Measurements from ENCODE around the gene PSMB3.
"Not testable (repeated sequence)": the region's sequence is repeated elsewhere in the genome, so short reads cannot be mapped to it uniquely, and the experiment has no call there.

The PSMB3 gene

DNA sequence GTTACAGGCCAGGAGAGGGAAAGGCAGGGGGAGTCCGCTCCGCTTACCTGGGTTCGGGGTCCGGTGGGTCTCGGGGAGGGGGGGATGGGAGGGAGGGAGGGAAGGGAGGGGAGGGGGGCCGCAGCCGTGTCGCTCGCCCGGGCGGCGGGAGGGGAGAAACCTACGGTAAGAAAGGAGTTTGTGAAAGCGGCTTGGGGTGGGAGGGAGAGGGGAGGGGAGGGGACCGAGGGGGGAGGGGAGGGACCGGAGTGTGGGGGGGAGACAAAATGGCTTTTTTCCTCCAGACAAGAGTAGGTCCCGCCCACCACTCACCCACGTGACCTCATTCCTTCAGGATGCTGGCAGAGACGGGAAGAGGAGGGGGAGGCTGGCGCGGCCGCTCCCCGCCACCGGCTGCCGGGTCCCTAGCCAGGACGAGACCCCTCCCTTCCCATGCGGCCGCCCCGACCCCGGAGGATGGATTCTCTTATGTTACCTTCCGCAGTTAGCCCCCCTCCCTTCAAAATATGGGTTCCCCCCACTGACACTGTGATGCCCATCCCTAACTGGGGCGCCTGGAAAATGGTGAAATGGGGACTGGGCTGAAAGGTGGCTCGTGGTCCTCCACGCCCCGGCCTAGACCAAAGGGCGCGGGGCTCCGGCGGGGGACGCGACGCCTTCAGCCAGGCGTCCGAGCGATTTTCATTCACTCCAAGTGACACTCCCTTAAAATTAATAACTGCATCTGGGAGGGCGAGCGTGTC lies 4.2 kb upstream of the PSMB3 start, which contains the start of gene PCGF2:
TSS of gene PCGF2 (minus strand) at position 188 of the 743 bp plus-strand sequence. CDS start 7,934 bp downstream, outside the sequence.
- no peak for DNase-seq (ENCODE audit: low read depth in 1 of 2, low spot score in 1 of 2)

GRCh38 chr17:38748892-38749222 lies 3.7 kb upstream of the PSMB3 start:
- DNase-seq (ENCODE audit: low read depth in 1 of 2, low spot score in 1 of 2): no peak

GRCh38 chr17:38749223-38750043 lies 3.1 kb upstream of the PSMB3 start:
- DNase-seq (ENCODE audit: low read depth in 1 of 2, low spot score in 1 of 2): no peak

DNA sequence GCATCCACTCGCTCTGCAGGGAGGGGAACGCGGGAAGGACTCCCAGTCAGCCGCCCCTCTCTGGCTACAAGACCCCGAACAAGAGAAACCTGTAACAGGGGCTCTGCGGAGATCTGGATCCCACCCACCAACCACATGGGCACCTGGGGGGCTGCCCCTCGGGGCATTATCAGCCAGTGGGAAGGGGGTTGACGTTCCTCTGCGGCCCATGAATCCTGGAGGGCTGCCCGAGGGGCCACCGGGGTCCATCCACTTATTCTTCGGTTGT lies 2.6 kb upstream of the PSMB3 start:
- DNase-seq (ENCODE audit: low read depth in 1 of 2, low spot score in 1 of 2): no peak

DNA sequence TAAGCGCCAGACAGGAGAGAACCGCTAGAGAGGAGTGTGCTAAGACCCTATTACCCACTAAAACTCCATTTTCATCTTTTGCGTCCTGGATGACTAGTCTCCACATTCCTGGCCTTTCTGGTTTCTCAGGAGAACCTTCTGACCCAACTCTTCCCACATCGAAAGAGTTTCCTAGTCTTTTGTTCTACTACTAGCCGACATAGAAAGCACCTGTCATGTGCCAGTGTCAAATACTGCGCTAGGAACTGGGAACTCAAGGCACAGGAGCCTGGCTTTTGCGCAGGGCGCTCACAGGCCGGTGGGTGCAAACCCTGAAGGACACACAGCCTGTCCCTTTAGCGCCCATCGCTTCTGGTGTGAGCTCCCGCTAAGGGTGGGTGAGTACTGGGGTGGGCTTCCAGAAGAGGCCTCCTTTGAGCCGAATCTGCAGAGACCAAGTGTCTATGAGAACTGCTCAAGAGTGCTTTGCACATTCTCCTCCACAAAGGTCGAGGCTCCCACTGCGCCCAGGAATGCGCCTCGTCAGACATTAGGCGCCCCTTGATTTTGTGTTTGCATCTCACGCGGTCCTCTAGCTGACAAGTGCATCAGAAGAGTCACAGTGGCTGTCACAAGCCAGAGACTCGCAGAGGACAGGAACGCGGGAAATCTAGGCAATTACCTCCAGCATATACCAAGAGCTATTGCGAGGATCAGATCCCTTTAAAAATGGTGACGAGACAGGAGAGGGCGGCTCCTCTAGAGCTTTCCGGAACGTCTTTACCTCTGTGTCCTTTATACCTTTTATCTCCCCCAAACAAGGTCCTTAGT lies 2.0 kb upstream of the PSMB3 start:
- no peak for DNase-seq (ENCODE audit: low read depth in 1 of 2, low spot score in 1 of 2)

- DNase-seq (ENCODE audit: low read depth in 1 of 2, low spot score in 1 of 2): no peak
Observed at GRCh38 chr17:38751144-38751807, 1.3 kb upstream of the PSMB3 start.

DNA sequence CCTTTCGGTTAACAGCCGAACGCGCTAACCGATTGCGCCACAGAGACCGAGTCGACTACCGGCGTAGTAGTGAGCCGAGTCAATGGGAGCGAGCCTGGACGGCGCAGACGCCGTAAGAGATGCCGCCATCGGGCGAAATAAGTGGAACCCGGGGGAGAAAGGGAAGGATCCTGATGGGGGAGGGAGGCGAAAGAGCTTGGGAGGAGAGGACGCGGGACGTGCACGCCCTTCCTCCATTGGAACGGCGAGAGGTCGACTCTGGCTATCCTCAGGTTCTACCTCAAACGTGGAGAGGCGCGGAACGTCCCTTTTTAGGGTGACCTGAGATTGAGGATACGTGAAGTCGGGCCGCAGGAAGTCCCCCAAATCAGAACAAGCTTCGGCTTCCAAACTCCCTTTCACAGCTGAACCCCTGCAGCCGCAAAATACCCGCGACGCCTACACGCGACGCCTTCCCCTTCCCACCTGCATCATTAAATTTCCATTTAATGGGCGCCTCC lies 683 bp upstream of the PSMB3 start:
- peak; percentile 68 to 85 for DNase-seq (ENCODE audit: low read depth in 1 of 2, low spot score in 1 of 2)

GRCh38 chr17:38753071-38753506 lies 548 bp downstream of the PSMB3 start:
- no peak for DNase-seq (ENCODE audit: low read depth in 1 of 2, low spot score in 1 of 2)

- DNase-seq (ENCODE audit: low read depth in 1 of 2, low spot score in 1 of 2): no peak
Observed at GRCh38 chr17:38761612-38762011, 9.1 kb downstream of the PSMB3 start.

DNA sequence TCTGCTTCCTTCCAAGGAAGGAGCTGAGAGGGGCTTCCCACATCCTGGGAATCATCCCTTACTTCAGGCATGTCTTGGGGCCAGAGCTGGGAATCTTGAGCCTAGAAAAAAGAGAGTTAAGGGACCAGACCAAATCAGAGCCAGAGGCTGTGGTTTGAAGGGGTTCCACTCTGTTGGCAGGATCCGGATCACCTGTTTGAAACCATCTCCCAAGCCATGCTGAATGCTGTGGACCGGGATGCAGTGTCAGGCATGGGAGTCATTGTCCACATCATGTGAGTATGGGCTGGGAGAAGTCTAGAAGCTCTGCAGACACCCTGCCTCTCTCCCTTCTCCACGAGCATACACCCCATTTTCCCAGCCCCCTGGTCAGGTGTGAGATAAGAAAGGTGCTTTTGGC lies 9.7 kb downstream of the PSMB3 start:
- DNase-seq (ENCODE audit: low read depth in 1 of 2, low spot score in 1 of 2): no peak

DNA sequence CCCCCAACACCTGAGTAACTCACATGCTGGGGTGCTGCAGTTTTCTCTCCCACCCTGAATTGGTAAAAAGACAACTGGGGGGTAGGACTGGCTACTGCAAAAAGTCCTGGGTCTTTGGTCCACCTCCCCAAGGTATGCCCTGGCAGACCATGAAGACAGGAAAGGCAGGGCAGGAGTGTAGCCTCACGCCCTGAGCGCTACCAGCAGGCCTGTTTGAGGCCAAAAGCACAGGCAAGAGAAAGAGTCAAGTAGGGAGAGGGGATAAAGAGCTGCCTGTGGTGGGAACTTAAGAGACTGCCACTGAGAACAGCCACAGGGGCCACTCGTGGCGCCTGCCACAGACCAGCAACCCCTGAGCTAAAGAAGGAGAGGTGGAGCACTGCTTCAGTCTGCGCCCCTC lies 13.8 kb downstream of the PSMB3 start:
- DNase-seq (ENCODE audit: low read depth in 1 of 2, low spot score in 1 of 2): no peak

- DNase-seq (ENCODE audit: low read depth in 1 of 2, low spot score in 1 of 2): no peak
Observed at GRCh38 chr17:38768417-38768816, 15.9 kb downstream of the PSMB3 start.

- no peak for DNase-seq (ENCODE audit: low read depth in 1 of 2, low spot score in 1 of 2)
Observed at GRCh38 chr17:38773258-38773657, 20.7 kb downstream of the PSMB3 start.

DNA sequence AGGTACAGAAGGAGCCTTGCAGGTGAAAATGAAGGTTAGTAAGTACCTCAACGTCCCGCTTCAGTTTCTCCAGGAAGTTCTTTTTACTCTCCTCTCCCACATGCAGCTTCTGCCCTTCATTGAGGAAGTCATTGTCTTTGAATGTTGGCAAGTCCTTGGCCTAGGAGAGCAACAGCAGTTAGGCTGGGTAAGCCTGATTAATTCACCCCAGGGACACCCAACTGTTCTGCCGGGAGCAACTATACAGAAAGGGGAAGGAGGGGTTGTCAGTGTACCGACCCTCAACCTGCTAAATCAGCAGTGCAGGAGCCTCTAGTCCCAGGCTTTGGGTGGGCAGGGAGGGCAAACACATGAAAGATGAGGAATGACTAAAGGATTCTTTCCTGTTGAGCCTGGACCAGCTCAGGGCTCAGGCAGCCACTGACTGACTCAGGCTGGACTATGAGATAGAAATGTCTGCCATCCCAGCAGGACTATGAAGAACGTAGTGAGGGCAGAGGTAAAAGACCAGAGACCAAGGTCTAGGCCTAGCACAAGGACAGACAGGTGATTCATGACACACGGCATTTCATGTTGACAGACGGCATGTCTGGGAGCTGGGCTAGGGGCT lies 25.2 kb downstream of the PSMB3 start:
- no peak for DNase-seq (ENCODE audit: low read depth in 1 of 2, low spot score in 1 of 2)

- no peak for DNase-seq (ENCODE audit: low read depth in 1 of 2, low spot score in 1 of 2)
Observed at GRCh38 chr17:38779965-38780752, 27.6 kb downstream of the PSMB3 start.

DNA sequence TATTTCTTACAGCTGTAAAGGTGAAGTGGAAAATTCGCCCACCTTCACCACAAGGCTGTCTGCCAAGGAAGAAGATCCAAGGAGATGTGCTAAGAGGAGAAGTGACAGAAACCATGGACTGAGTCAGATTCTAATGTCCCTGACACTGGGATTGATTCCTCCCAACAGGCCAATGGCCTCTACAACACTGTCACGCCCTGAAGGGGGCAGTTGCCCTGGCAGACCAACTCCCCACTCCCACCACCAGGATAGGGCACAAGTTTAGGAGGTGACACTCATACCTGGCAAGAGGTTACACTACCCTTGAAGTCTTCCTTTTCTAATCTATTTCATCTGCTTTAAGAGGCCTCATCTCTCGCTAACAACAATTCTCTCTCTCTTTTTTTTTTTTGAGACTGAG lies 30.7 kb downstream of the PSMB3 start:
- DNase-seq (ENCODE audit: low read depth in 1 of 2, low spot score in 1 of 2): no peak

DNA sequence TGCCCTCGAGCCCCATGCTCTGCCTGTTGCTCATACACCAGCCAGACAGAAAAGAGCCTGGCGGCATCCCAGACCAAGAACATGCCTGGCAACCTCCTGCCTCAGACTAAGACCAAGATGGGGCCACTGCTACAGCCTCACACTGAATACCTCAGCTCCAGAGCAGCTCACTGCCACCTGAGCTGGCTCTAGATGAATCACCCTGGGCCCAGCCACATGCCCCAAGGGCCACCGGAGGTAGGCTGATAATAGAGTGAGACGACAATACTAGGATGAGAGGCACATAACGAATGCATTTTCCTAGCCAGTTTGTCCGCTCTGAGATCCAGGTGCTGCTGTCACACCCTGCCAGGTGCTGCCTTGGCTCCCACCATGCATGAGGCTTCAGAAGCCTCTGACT lies 33.8 kb downstream of the PSMB3 start:
- no peak for DNase-seq (ENCODE audit: low read depth in 1 of 2, low spot score in 1 of 2)

GRCh38 chr17:38787999-38788398 lies 35.5 kb downstream of the PSMB3 start:
- DNase-seq (ENCODE audit: low read depth in 1 of 2, low spot score in 1 of 2): not testable (repeated sequence)

GRCh38 chr17:38789185-38789584 lies 36.6 kb downstream of the PSMB3 start:
- no peak for DNase-seq (ENCODE audit: low read depth in 1 of 2, low spot score in 1 of 2)

DNA sequence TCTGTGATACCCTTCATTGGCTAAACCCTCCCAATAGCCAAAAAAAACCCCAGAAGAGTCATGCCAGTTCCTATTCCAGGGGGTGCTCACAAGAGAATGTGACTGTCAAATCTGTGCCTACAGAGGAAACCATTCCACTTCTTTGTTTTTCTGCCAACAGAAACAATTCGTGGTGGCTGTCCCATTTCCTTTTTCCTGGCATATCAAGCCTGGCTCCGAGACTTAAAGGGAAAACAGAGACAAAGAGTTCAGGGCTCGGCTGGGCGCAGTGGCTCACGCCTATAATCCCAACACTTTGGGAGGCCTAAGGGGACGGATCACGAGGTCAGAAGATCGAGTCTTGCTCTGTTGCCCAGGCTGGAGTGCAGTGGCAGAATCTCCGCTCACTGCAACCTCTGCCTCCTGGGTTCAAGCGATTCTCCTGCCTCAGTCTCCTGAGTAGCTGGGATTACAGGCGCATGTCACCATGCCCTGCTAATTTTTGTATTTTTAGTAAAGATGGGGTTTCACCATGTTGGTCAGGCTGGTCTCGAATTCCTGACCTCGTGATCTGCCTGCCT lies 37.7 kb downstream of the PSMB3 start:
- DNase-seq (ENCODE audit: low read depth in 1 of 2, low spot score in 1 of 2): not testable (repeated sequence)
